ENCODE data around the gene SEMA5A. TPM values are rescaled to one million over a fixed set of nuclear protein-coding genes. Genes with fewer than 3 reads are reported as not detected.
A peak's percentile ranks its signal among the peaks of the same experiment; 100 is the strongest.

The SEMA5A gene
- total RNA-seq, 1 experiment from 2014 or later: 18.6 TPM

- DNase-seq (ENCODE audit: low read depth): no peak
Observed at GRCh38 chr5:9218358-9218757, 327.5 kb downstream of the SEMA5A start.

DNA sequence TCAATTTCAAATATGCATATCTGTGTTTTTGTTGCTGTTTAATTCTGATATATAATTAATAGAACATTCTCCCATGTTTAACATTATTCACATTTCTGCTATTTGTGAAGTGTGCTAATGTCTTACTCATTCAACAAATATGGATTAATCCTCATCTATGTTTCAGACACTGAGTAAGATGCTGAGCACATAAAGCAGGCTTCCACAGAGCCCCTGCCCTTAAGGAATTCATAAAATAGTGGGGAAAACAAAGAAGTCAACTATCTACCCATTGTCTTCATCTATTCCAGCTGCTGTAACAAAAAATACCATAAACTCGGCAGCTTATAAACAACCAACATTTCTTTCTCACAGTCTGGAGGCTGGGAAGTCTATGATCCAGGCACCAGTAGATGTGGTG is 333.3 kb downstream of the SEMA5A start:
- peak; percentile 12 for DNase-seq (ENCODE audit: low read depth)

DNA sequence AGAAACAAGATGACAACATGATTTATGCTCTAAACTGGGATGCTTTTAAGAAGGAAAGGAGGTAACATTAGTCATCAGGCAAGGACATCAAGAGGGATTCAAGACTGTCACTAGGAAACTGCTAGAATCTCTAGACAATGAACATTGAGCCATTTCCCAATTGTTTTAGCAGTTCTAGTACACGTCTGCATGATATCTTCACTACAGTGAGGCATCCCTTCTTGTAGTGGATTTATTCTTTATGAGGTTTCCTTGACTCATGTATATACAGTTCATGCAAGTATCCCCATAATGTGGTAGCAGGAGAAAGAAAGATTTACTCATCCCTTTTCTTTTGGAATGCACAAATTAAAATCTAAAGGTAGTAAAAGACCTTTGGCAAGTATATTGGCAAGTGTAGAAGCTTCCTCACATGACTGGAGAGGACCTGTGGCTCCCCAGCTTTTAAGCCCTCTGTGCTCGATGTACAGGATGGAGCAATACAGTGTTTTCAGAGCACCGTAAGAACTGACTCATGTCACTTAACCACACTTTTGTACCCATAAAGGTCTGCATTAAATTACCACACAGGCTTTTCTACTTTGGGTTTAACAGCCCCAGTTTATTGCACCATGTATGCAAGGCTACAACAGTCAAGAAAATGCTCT is 335.9 kb downstream of the SEMA5A start:
- peak; percentile 66 for DNase-seq (ENCODE audit: low read depth)

DNA sequence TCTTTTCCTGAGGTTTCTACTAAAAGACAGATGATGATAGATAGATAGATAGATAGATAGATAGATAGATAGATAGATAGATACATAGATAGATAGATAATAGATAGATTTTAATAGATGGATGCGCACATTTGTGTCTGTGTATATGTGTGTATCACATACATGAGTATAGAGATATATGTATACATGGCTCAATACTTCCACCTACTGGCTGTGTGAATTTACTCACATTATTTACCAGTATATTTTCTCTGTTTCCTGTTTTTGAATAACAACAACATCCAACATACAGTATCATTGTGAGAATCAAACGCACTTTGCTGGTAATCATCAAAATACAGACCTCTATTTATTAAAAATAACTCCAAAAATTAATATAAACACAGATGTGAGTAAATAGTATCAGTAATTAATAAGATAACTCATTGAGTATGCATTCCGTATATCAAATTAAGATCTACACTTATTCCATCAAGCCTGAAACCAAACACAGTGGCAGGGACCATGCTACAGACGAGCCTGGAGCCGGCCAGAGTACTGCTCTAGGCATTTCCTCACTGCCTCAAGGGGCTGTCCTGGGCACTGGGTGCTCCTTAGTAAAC is 338.0 kb downstream of the SEMA5A start:
- peak; percentile 65 for DNase-seq (ENCODE audit: low read depth)

GRCh38 chr5:9202636-9203035 is 343.2 kb downstream of the SEMA5A start:
- no peak for DNase-seq (ENCODE audit: low read depth)

DNA sequence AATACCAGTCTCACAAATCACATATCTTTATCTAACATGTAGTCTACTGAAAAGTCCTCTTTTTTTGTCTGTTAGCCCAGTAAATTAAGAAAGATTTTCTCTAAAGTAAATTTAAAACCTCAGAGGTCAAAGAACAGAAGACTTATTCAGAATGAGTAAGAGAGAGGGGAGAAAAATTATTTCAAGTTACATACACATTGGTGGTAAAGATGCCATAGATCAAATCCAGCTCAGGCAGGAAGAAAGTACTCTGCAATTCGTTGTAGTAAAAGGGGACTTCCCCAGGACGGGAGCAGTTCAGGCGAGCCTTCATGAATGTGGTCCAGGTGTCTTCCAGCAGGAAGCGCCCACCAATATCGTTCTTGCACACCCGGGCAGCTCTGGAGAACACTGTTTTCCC is 344.1 kb downstream of the SEMA5A start:
- DNase-seq (ENCODE audit: low read depth): no peak

DNA sequence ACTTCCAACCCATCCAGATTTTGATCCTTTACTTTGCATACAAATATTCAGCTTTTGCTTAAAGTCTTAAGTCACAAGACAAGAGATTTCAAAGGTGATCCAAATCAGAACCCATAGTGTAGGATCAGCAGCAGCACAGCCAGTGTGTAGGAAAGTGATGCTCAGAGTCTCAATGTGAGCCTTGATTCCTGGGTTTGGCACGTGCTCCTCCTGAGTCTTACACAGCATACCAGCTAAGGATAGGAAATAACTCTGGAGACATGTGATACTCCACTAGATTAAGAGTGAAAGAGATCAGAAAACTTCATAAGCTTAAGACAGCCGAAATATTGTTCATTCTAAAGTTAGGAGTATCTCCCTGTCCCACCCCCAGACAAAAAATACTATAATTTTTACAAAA is 344.9 kb downstream of the SEMA5A start:
- DNase-seq (ENCODE audit: low read depth): no peak

GRCh38 chr5:9198394-9198793 is 347.5 kb downstream of the SEMA5A start:
- peak; percentile 56 for DNase-seq (ENCODE audit: low read depth)

DNA sequence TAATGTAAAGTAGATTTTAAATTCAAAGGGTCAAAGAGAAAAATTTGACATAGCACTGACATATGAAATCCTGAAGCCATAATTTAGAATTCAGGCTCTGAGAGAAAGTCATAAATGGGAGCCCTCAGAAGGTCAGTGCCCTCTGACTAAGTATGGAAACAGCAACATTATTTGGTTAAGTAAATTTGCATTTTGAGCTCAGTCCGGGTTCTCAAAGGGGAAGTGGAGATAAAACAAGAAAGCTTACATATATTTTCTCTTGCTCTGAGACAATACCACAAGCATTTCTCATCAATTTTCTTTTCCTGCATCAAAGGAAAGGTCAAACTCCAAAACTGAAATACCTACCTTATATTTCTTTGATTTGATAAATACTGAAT is 348.0 kb downstream of the SEMA5A start:
- peak; percentile 68 for DNase-seq (ENCODE audit: low read depth)

- DNase-seq (ENCODE audit: low read depth): peak; percentile 91
Observed at GRCh38 chr5:9196403-9197227, 349.3 kb downstream of the SEMA5A start.

GRCh38 chr5:9194509-9194908 is 351.4 kb downstream of the SEMA5A start:
- peak; percentile 82 for DNase-seq (ENCODE audit: low read depth)

DNA sequence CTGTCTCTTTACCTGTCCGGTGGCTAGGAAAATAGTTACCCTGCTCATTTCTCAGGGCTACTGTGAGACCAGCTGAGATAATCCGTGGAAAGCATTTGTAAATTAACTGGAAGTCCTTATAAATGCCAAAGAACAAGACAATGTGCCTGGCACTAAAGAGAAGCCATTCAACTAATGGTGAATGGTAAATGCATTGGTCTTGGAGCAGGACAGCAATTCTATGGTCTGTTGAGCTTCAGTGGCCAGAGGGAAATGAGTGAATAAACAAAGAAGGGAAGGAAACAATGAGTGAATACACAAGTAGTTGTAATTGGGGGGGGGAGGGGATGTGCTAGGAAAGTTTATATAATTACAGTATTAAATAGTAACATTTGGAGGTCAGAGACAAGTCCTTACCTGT is 353.6 kb downstream of the SEMA5A start:
- no peak for DNase-seq (ENCODE audit: low read depth)

DNA sequence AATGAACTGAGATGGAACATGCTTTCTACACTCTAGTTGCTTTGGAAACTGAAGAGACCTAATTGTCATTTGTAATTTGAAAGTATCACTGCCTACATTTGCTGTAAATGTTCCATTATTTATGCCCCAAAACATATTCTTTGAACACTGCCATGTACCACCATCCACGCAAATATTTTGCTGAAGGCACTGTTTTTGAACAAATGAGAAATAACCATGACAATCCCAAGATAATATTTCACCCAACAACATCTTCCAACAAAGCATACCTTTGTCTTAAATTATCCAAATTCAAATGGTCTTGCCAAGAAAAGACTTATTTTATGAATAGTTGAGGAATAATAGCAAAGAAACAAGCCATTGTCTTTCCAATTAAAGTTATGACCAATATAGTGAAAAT is 356.2 kb downstream of the SEMA5A start:
- no peak for DNase-seq (ENCODE audit: low read depth)

- DNase-seq (ENCODE audit: low read depth): no peak
Observed at GRCh38 chr5:9188956-9189355, 356.9 kb downstream of the SEMA5A start.

- peak; percentile 98 for DNase-seq (ENCODE audit: low read depth)
Observed at GRCh38 chr5:9188131-9188530, 357.7 kb downstream of the SEMA5A start.

DNA sequence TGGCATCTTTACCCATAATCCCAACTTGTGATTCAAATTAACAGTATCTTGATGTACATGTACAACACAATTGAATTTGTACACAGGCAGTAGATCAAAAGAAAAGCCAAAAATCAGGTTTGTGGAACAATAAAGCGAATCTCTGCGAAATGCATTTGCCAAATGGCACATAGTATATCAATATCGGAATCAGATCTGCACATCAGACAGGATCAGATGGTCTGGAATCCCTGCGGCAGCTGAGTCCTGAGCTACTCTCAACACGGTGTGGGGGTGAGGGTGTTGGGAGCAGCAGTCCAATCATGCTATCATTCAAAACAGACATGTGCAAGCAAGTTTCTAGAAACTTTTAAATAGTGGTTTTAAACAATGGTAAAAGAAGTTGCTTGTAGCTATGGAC is 358.3 kb downstream of the SEMA5A start:
- no peak for DNase-seq (ENCODE audit: low read depth)

- no peak for DNase-seq (ENCODE audit: low read depth)
Observed at GRCh38 chr5:9186069-9186468, 359.8 kb downstream of the SEMA5A start.

DNA sequence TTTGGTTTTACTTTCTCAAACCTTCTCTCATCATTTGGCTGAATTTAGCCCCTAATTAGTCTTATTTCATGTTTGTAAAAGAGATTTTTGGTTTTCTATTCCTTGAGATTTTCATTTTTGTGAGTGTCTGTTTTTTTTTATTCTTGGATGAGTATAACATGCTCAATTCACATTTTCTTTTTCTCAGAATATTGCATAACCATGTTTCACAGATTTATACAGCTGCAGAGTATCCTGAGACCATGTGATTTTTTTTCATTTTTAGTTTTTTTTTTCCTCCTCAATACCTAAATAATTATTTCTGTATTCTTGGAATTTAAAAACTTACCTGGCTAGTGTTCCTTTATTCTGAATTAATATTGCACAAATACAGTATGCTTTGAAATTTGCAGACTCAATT is 361.9 kb downstream of the SEMA5A start:
- DNase-seq (ENCODE audit: low read depth): no peak

DNA sequence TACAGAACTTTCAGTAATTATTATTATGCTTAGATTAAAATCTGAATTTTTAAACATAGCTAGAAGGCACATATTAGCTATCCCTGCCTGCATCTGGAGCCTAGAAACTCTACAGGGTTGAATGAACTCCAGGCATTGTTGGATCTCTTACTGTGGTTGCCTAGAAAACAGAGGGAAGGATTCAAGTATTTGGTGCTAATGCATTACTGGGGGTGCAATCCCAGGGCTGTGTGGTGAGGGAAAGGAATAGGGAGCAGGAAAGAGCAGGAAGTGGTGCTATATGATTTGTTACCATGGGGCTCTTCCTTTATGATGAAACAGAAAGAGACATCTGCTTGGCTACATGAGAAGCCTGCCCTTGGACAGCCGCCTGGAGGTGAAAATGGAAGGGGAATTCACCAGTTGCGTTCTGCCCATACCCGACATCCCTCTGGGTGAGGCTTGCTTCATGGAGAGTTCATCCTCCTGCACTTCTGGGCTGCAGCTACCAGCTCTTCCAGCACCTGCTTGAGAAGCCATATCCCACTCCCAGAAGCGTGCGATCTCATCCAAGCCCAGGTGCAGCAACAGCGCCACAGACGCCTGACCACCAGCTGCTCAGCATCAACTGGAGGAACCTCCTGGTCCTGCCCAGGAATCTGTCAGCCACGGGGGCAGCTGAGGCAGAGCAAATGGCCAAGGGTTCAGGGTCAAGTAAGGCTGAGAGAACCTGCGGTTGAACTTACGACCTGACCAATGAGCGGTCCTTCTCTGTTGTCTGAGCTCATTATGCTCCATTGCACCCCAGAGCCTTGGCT is 362.8 kb downstream of the SEMA5A start:
- no peak for DNase-seq (ENCODE audit: low read depth)

- DNase-seq (ENCODE audit: low read depth): no peak
Observed at GRCh38 chr5:9176641-9177040, 369.2 kb downstream of the SEMA5A start.

DNA sequence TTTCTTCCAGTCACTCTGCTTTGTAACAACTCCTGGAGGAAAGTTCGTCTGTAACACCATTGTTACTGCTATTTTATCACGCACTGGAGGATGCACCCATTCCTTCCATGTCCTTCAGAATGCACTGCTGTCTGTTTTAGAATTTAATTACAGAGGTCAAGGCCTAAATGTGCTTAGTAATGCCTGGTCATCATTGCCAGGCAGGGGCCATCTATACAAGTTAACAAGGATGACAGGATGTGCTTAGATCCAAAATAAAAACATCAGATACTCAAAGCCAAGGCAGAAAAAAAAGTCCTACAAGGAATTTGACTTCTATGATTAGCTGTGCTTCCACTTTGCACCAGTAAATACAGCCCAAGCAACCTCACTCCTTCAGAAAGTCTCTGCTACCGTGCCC is 371.4 kb downstream of the SEMA5A start:
- peak; percentile 59 for DNase-seq (ENCODE audit: low read depth)

All from M059J (cell line).